Caco-2 (cell line): ENCODE data around the gene CENPW. TPM values are rescaled to one million over a fixed set of nuclear protein-coding genes. Genes with fewer than 3 reads are reported as not detected.

Experiments used
- BruUV-seq: library from RNA; stranded (reverse); fragments of 400-500 nt; replicated peaks from 2 replicates; lab custom pipeline; 2021; lab: Mats Ljungman, UMichigan
- CTCF ChIA-PET: fragments of 300-600 bp; sonication (Branson Sonifier 250); formaldehyde crosslinking; loops from one replicate; lab custom pipeline; 2022; ENCODE audit warnings: antibody characterized with exemption; lab: Charles Lee
- POLR2A ChIA-PET: fragments of 300-600 bp; sonication (Branson Sonifier 250); formaldehyde crosslinking; loops from one replicate; lab custom pipeline; 2022; ENCODE audit warnings: antibody characterized with exemption; lab: Charles Lee
- DNase-seq, 2 experiments: peaks; one replicate each; pipeline versions ENCODE4 v3.0.0 to v3.0.0-alpha.2; 2020 to 2022
- H3K27me3 ChIP-seq: replicated peaks from 2 replicates; pipeline ENCODE4 v1.6.0; 2011; ENCODE audit warnings: low read length; ENCODE audit not compliant: control insufficient read depth, insufficient read depth
- H3K36me3 ChIP-seq: 2 replicates; pipeline ENCODE4 v1.5.1; 2011; ENCODE audit warnings: low read length; ENCODE audit not compliant: control insufficient read depth, insufficient read depth
- H3K4me1 ChIP-seq: fragments of 250-450 bp; sonication (Bioruptor Pico); 2 replicates; pipeline ENCODE4 v1.5.1; 2020; ENCODE audit warnings: mild to moderate bottlenecking
- H3K4me3 ChIP-seq: 2 replicates; pipeline ENCODE4 v1.5.1; 2011; ENCODE audit warnings: low read depth, mild to moderate bottlenecking, control low read depth, low read length
- H3K9me3 ChIP-seq: fragments of 250-450 bp; sonication (Bioruptor Pico); 2 replicates; pipeline ENCODE4 v1.5.1; 2020; ENCODE audit warnings: mild to moderate bottlenecking, moderate library complexity
- H3K27ac Mint-ChIP-seq: one replicate; pipeline ENCODE4 v1.8.0; 2022; ENCODE audit warnings: mixed read lengths; ENCODE audit not compliant: unreplicated experiment
- H3K27me3 Mint-ChIP-seq: one replicate; pipeline ENCODE4 v1.8.0; 2022; ENCODE audit warnings: mixed read lengths; ENCODE audit not compliant: insufficient read depth, unreplicated experiment
- H3K36me3 Mint-ChIP-seq: one replicate; pipeline ENCODE4 v1.8.0; 2022; ENCODE audit warnings: mild to moderate bottlenecking, mixed read lengths; ENCODE audit not compliant: insufficient read depth, unreplicated experiment
- H3K4me1 Mint-ChIP-seq: one replicate; pipeline ENCODE4 v1.8.0; 2022; ENCODE audit warnings: low read depth, mixed read lengths; ENCODE audit not compliant: unreplicated experiment
- H3K4me3 Mint-ChIP-seq: one replicate; pipeline ENCODE4 v1.8.0; 2022; ENCODE audit warnings: mild to moderate bottlenecking, moderate library complexity, mixed read lengths; ENCODE audit not compliant: unreplicated experiment
- H3K9me3 Mint-ChIP-seq: one replicate; pipeline ENCODE4 v1.8.0; 2022; ENCODE audit warnings: mixed read lengths; ENCODE audit not compliant: unreplicated experiment
- CTCF ChIP-seq, 2 experiments: fragments of 200-600 bp in 1 of 2; IDR thresholded peaks; 1 replicate in 1 of 2; 2 replicates in 1 of 2; pipeline versions ENCODE4 v1.5.1 to v1.8.0; 2011 to 2022; ENCODE audit warnings: antibody characterized with exemption in 1 of 2, control low read depth in 1 of 2, inconsistent platforms in 1 of 2, low read depth in 1 of 2, low read length in 1 of 2, mild to moderate bottlenecking in 1 of 2, moderate library complexity in 1 of 2; ENCODE audit not compliant: insufficient read depth in 1 of 2, severe bottlenecking in 1 of 2, unreplicated experiment in 1 of 2
- intact Hi-C: fragments of 100-400 bp; cut with micrococcal nuclease; formaldehyde crosslinking; loops from one replicate; pipeline ENCODE4 v1.10.0; 2022; ENCODE audit not compliant: unreplicated experiment
- total RNA-seq: library from RNA; stranded (reverse); gene quantifications from 2 replicates; pipeline ENCODE4 v1.2.3, GENCODE V29; 2022

Gene CENPW
- total RNA-seq, 1 experiment from 2014 or later = 64.4 TPM

DNA sequence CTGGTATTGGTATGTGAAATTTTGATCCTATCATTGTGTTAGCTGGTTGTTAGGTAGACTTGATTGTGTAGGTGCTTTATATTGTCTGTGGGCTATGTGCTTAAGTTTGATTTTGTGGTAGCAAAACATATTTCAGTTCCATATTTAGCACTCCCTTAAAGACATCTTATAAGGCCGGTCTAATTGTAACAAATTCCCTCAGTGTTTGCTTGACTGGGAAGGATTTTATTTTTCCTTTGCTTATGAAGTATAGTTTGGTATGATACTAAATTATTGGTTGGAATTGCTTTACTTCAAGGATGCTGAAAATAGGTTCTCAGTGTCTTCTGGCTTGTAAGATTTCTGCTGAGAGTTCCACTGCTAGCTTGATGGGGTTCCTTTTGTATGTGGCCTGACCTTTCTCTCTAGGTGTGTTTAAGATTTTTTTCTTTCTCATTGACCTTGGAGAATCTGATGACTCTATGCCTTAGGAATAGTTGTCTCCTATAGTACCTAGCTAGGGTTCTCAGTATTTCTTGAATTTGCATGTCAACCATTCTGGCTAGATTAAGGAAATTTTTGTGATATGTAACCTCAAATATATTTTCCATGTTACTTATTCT lies 20.1 kb downstream of the CENPW start:
- no peaks in the 10 kb centered on the region for H3K36me3 ChIP-seq
- no peak for TF ChIP-seq CTCF (IDR thresholded peaks at IDR 0.05; ENCODE audit: insufficient read depth in 1 of 2, low read depth in 1 of 2, low read length in 1 of 2, severe bottlenecking in 1 of 2, unreplicated experiment in 1 of 2)
- no peaks in the 10 kb centered on the region; the same call in 1 of the 2 replicates for H3K9me3 ChIP-seq
- Mint-ChIP-seq H3K4me3 (no peak overlapping the region), H3K27ac (no peak overlapping the region), H3K9me3 (peaks cover 12% of the 10 kb centered on the region), H3K4me1 (no peaks in the 10 kb centered on the region), H3K36me3 (peaks cover 11% of the 10 kb centered on the region), H3K27me3 (no peaks in the 10 kb centered on the region)
- CTCF ChIA-PET = no interaction called here
- BruUV-seq = no TSS peak
- POLR2A ChIA-PET = no interaction called here
- H3K4me1 ChIP-seq = no peaks in the 10 kb centered on the region
- H3K27me3 ChIP-seq = no peaks in the 10 kb centered on the region
- intact Hi-C loops = loop anchor here (2.0 kb wide), 1 partner anchor 297 kb away; no protein-coding TSS in a partner anchor
- no peak for DNase-seq
- no peak overlapping the region for H3K4me3 ChIP-seq

DNA sequence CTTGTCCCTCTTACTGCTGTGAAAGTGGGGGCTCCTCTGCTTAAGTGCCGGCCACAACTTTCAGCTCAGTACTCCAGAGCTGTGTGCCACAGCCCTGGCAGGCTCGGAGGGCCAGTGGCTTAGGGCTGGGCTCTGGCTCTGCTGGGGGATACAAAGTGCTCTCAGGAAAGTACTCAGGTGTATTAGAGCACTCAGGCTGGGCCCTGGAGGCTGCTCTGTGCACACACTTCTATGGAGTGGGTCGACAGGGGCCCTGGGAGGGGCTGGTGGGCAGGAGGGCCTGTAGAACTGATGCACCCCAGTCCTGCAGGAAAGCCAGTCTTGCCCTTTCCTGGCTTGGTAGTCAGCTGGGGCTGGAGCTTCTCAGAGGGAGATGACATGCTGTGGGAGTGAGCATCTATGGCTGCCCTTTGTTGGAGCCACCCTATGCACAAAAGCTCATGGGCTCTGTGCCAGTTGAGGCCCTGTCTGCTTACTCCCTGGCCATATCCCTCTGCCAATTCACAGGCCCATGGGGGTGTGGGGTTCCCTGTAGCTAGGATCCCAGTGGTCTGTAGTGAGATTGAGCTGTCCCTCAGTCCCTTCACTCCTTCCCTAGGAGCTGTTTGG lies 22.0 kb downstream of the CENPW start:
- H3K4me1 ChIP-seq = no peaks in the 10 kb centered on the region
- Mint-ChIP-seq H3K27me3 (no peaks in the 10 kb centered on the region), H3K27ac (no peak overlapping the region), H3K4me1 (no peaks in the 10 kb centered on the region), H3K9me3 (peaks cover 3% of the 10 kb centered on the region), H3K4me3 (no peak overlapping the region), H3K36me3 (peaks cover 11% of the 10 kb centered on the region)
- no peaks in the 10 kb centered on the region for H3K27me3 ChIP-seq
- CTCF ChIA-PET = no interaction called here
- no peak overlapping the region for H3K4me3 ChIP-seq
- BruUV-seq = no TSS peak
- POLR2A ChIA-PET = no interaction called here
- TF ChIP-seq CTCF (IDR thresholded peaks at IDR 0.05; ENCODE audit: insufficient read depth in 1 of 2, low read depth in 1 of 2, low read length in 1 of 2, severe bottlenecking in 1 of 2, unreplicated experiment in 1 of 2) = no peak
- no peaks in the 10 kb centered on the region for H3K36me3 ChIP-seq
- H3K9me3 ChIP-seq = no peaks in the 10 kb centered on the region; the same call in 1 of the 2 replicates
- intact Hi-C loops = loop anchor here (1.0 to 2.0 kb wide), 3 partner anchors 295 to 828 kb away; no protein-coding TSS in a partner anchor
- DNase-seq = no peak

DNA sequence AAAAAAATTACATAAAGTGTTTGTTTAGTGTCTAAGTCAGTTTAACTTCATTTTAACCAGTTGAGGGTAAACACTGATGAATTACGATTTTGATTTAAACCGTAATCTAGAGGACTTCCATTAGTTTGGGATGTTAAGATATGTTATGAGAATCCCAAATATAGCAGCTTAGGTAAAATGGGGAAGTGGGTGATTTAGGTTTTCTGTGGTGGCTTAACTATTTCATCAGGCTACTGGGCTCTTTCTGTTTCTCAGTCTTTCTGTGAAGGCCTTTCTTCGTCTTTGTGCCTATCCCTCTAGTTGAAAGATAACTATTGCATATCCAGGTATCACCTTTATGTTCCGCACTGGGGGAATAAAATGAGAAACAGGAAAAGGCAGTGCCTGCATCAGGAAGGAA lies 27.9 kb downstream of the CENPW start:
- POLR2A ChIA-PET = no interaction called here
- intact Hi-C loops = no loop called here

More for the DNA sequence above, 27.9 kb downstream of the CENPW start:
- Mint-ChIP-seq H3K9me3 (peaks cover 20% of the 10 kb centered on the region), H3K4me3 (no peak overlapping the region), H3K36me3 (peaks cover 10% of the 10 kb centered on the region), H3K27me3 (no peaks in the 10 kb centered on the region), H3K27ac (no peak overlapping the region), H3K4me1 (peaks cover 6% of the 10 kb centered on the region)
- CTCF ChIA-PET = no interaction called here
- no TSS peak for BruUV-seq
- Histone ChIP-seq H3K27me3 (no peaks in the 10 kb centered on the region), H3K9me3 (0 out of 2 replicates have a peak, but pooled peaks cover 4% of the 10 kb centered on the region), H3K4me3 (no peak overlapping the region), H3K4me1 (no peaks in the 10 kb centered on the region), H3K36me3 (no peaks in the 10 kb centered on the region)
- no peak for DNase-seq
- TF ChIP-seq CTCF (IDR thresholded peaks at IDR 0.05; ENCODE audit: insufficient read depth in 1 of 2, low read depth in 1 of 2, low read length in 1 of 2, severe bottlenecking in 1 of 2, unreplicated experiment in 1 of 2) = no peak
